ENCODE measurements around the gene PAWR.
A peak's percentile ranks its signal among the peaks of the same experiment; 100 is the strongest.

PAWR gene

DNA sequence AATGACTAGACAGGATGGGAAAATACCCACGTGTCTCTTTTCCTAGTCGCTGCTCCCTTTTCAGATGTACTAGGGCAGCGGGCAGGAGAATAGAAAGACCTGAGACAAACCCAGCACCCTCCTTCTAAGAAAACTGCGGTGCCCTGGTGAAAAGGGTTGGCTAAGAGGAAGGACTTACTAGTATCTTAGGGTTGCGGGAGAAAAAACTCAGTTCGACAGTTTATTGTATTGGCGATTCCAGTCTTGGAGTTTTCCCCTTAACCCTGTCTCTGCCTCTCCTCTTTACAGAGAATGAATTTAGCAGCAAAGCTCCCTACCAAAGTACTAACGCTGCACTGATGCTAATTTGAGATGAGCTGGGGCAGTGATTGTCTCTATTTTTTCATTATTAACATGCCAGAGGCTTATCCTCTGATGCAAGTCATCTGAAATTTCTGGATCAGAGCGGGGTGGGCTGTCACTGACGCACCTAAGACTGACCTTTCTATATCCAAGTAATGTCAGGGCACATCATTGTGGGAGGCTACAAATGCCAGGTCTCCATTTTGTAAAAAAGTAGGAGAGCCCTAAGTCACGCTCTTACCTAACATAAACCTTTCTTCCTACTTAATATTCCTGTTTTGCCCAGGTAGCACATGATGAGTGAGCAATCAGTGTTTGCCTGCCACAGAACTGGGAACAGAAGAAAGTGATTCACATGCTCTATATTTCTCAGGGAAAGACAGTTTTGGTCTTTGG lies 916 bp upstream of the PAWR start:
- no peaks in the 10 kb centered on the region for H3K36me3 ChIP-seq (ENCODE audit: control insufficient read depth in 2 of 2, insufficient read depth in 1 of 2, low read length in 2 of 2)
- ChIA-PET CTCF (interaction anchor here (0.7 to 2.0 kb wide), 2 partner anchors 143 to 272 kb away, joined by 5 read pairs; no protein-coding TSS in a partner anchor), POLR2A (interaction anchor here (1.0 to 1.7 kb wide), 4 partner anchors 10 to 504 kb away, joined by 3 to 5 read pairs (median 4); no protein-coding TSS in a partner anchor)
- no peaks in the 10 kb centered on the region for H3K9me3 ChIP-seq (ENCODE audit: control insufficient read depth, insufficient read depth, low read depth, low read length)
- peaks cover 15% of the 10 kb centered on the region for H3K4me1 ChIP-seq (ENCODE audit: control insufficient read depth, insufficient read depth, low read length)
- peak overlapping the region; percentile 100 for H3K27ac ChIP-seq (ENCODE audit: extremely low read depth, low read depth, low read length)
- peak overlapping the region; percentile 97 for H3K4me3 ChIP-seq (ENCODE audit: low read depth, low read length)
- no peak for TF ChIP-seq ZNF701 (tag by site-specific recombination; IDR thresholded peaks at IDR 0.05)
- no peak for TF ChIP-seq ZNF404 (tag by site-specific recombination; IDR thresholded peaks at IDR 0.05)
- no peak for TF ChIP-seq KLF1 (tag by site-specific recombination; IDR thresholded peaks at IDR 0.05)
- TF ChIP-seq, protein P1, sequence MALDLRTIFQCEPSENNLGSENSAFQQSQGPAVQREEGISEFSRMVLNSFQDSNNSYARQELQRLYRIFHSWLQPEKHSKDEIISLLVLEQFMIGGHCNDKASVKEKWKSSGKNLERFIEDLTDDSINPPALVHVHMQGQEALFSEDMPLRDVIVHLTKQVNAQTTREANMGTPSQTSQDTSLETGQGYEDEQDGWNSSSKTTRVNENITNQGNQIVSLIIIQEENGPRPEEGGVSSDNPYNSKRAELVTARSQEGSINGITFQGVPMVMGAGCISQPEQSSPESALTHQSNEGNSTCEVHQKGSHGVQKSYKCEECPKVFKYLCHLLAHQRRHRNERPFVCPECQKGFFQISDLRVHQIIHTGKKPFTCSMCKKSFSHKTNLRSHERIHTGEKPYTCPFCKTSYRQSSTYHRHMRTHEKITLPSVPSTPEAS (tag by site-specific recombination; IDR thresholded peaks at IDR 0.05), result no peak
- TF ChIP-seq ZFP41 (tag by site-specific recombination; IDR thresholded peaks at IDR 0.05; ENCODE audit: borderline replicate concordance), result no peak
- TF ChIP-seq ZNF707 (tag by site-specific recombination; IDR thresholded peaks at IDR 0.05), result no peak
- no peak for TF ChIP-seq ZNF785 (tag by site-specific recombination; IDR thresholded peaks at IDR 0.05)
- peak; percentile 69; the same call in 1 of the 2 replicates for TF ChIP-seq ZBTB48 (tag by site-specific recombination; IDR thresholded peaks at IDR 0.05)
- no peak for TF ChIP-seq ZNF324 (tag by site-specific recombination; IDR thresholded peaks at IDR 0.05)
- TF ChIP-seq, protein P2, sequence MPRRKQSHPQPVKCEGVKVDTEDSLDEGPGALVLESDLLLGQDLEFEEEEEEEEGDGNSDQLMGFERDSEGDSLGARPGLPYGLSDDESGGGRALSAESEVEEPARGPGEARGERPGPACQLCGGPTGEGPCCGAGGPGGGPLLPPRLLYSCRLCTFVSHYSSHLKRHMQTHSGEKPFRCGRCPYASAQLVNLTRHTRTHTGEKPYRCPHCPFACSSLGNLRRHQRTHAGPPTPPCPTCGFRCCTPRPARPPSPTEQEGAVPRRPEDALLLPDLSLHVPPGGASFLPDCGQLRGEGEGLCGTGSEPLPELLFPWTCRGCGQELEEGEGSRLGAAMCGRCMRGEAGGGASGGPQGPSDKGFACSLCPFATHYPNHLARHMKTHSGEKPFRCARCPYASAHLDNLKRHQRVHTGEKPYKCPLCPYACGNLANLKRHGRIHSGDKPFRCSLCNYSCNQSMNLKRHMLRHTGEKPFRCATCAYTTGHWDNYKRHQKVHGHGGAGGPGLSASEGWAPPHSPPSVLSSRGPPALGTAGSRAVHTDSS (tag by site-specific recombination; IDR thresholded peaks at IDR 0.05), result no peak
- no peak for TF ChIP-seq ZNF792 (tag by site-specific recombination; IDR thresholded peaks at IDR 0.05)
- no peak for TF ChIP-seq ZNF571 (tag by site-specific recombination; IDR thresholded peaks at IDR 0.05)
- TF ChIP-seq ZNF394 (tag by site-specific recombination; IDR thresholded peaks at IDR 0.05; ENCODE audit: borderline replicate concordance), result peak; percentile 49; the same call in 1 of the 2 replicates
- TF ChIP-seq ZNF121 (tag by site-specific recombination; IDR thresholded peaks at IDR 0.05), result no peak
- no peak for TF ChIP-seq RBAK (tag by site-specific recombination; IDR thresholded peaks at IDR 0.05)
- TF ChIP-seq ZNF600 (tag by site-specific recombination; IDR thresholded peaks at IDR 0.05), result no peak
- TF ChIP-seq ZSCAN30 (tag by site-specific recombination; IDR thresholded peaks at IDR 0.05), result no peak
- TF ChIP-seq ZNF391 (tag by site-specific recombination; IDR thresholded peaks at IDR 0.05; ENCODE audit: borderline replicate concordance, low read depth), result no peak
- TF ChIP-seq ZNF629 (tag by site-specific recombination; IDR thresholded peaks at IDR 0.05), result 0 out of 2 replicates have a peak, but pooled peaks have one; percentile 7
- TF ChIP-seq KLF9 (tag by site-specific recombination; IDR thresholded peaks at IDR 0.05; ENCODE audit: low read depth), result no peak
- TF ChIP-seq ZNF335 (tag by site-specific recombination; conservative IDR thresholded peaks at IDR 0.05), result no peak
- TF ChIP-seq ZSCAN16 (tag by site-specific recombination; IDR thresholded peaks at IDR 0.05), result no peak
- 0 out of 2 replicates have a peak, but pooled peaks have one; percentile 13 for TF ChIP-seq REST (tag by site-specific recombination; IDR thresholded peaks at IDR 0.05)
- no peak for TF ChIP-seq ZNF362 (tag by site-specific recombination; IDR thresholded peaks at IDR 0.05)
- TF ChIP-seq ZNF548 (tag by site-specific recombination; IDR thresholded peaks at IDR 0.05), result no peak
- TF ChIP-seq ZNF37A (tag by site-specific recombination; IDR thresholded peaks at IDR 0.05), result no peak
- no peak for TF ChIP-seq ZNF658 (tag by site-specific recombination; IDR thresholded peaks at IDR 0.05)
- no peak; the same call in none of the 2 replicates for TF ChIP-seq ZNF366 (tag by site-specific recombination; conservative IDR thresholded peaks at IDR 0.05)
- no peak for TF ChIP-seq ZNF529 (tag by site-specific recombination; IDR thresholded peaks at IDR 0.05; ENCODE audit: insufficient replicate concordance)
- no peak for TF ChIP-seq ZNF274 (IDR thresholded peaks at IDR 0.05; ENCODE audit: low read length)
- no peak for TF ChIP-seq ZNF274 (tag by site-specific recombination; IDR thresholded peaks at IDR 0.05; ENCODE audit: borderline replicate concordance)
- TF ChIP-seq ZNF184 (tag by site-specific recombination; IDR thresholded peaks at IDR 0.05), result no peak
- TF ChIP-seq ZNF433 (tag by site-specific recombination; IDR thresholded peaks at IDR 0.05; ENCODE audit: low read depth), result no peak
